ENCODE measurements around the gene SKP2.
"Not testable (repeated sequence)": the region's sequence is repeated elsewhere in the genome, so short reads cannot be mapped to it uniquely, and the experiment has no call there.

The SKP2 gene

GRCh38 chr5:36158144-36158543, 6.2 kb downstream of the SKP2 start:
- DNase-seq, result peak; percentile 23

- no peak for DNase-seq
Measured at GRCh38 chr5:36160617-36161016, 8.7 kb downstream of the SKP2 start.

GRCh38 chr5:36161361-36161760, 9.4 kb downstream of the SKP2 start:
- no peak for DNase-seq

GRCh38 chr5:36162810-36163486, 11.0 kb downstream of the SKP2 start:
- DNase-seq, result no peak

GRCh38 chr5:36164461-36164860, 12.6 kb downstream of the SKP2 start:
- DNase-seq, result no peak

- DNase-seq, result no peak
Measured at GRCh38 chr5:36168737-36169136, 16.8 kb downstream of the SKP2 start.

GRCh38 chr5:36170832-36171424, 19.0 kb downstream of the SKP2 start:
- no peak for DNase-seq

GRCh38 chr5:36172599-36172998, 20.7 kb downstream of the SKP2 start:
- no peak for DNase-seq

- no peak for DNase-seq
Measured at GRCh38 chr5:36173426-36173825, 21.5 kb downstream of the SKP2 start.

GRCh38 chr5:36174119-36174518, 22.2 kb downstream of the SKP2 start:
- DNase-seq, result no peak

GRCh38 chr5:36175043-36175442, 23.1 kb downstream of the SKP2 start:
- no peak for DNase-seq

GRCh38 chr5:36177154-36177553, 25.2 kb downstream of the SKP2 start:
- DNase-seq, result no peak

- no peak for DNase-seq
Measured at GRCh38 chr5:36177715-36178523, 26.0 kb downstream of the SKP2 start.

- DNase-seq, result peak; percentile 2
Measured at GRCh38 chr5:36178524-36178890, 26.6 kb downstream of the SKP2 start.

- DNase-seq, result no peak
Measured at GRCh38 chr5:36179950-36180349, 28.0 kb downstream of the SKP2 start.

- no peak for DNase-seq
Measured at GRCh38 chr5:36180556-36181350, 28.8 kb downstream of the SKP2 start.

GRCh38 chr5:36181774-36182173, 29.9 kb downstream of the SKP2 start:
- no peak for DNase-seq

GRCh38 chr5:36184408-36184807, 32.5 kb downstream of the SKP2 start:
- DNase-seq, result not testable (repeated sequence)

GRCh38 chr5:36193746-36194145, 41.8 kb downstream of the SKP2 start:
- no peak for DNase-seq

- no peak for DNase-seq
Measured at GRCh38 chr5:36198281-36198680, 46.4 kb downstream of the SKP2 start.

GRCh38 chr5:36198783-36199182, 46.9 kb downstream of the SKP2 start:
- not testable (repeated sequence) for DNase-seq

- no peak for DNase-seq
Measured at GRCh38 chr5:36199620-36200019, 47.7 kb downstream of the SKP2 start.

GRCh38 chr5:36200513-36200912, 48.6 kb downstream of the SKP2 start:
- no peak for DNase-seq

All from NCI-H2171 (cell line).